Transverse colon (tissue), 4 donors: Measurements from ENCODE around the gene ZNF333. TPM values are rescaled to one million over a fixed set of nuclear protein-coding genes. Genes with fewer than 3 reads are reported as not detected.

ENCODE experiments used
- DNase-seq: peaks from one replicate; pipeline ENCODE4 v3.0.0-alpha.2; 2019
- H3K27ac ChIP-seq, 4 donors: fragments of 200-600 bp; sonication (generic); 2 replicates each; pipeline ENCODE4 v1.5.1; 2016 to 2018; ENCODE audit warnings: inconsistent platforms in 4 of 4
- H3K27me3 ChIP-seq: fragments of 200-600 bp; sonication (generic); 2 replicates; pipeline ENCODE4 v1.5.1; 2017; ENCODE audit warnings: inconsistent platforms
- H3K36me3 ChIP-seq, 4 donors: fragments of 200-600 bp; sonication (generic); 2 replicates each; pipeline ENCODE4 v1.5.1; 2017 to 2019; ENCODE audit warnings: inconsistent platforms in 4 of 4
- H3K4me1 ChIP-seq, 4 donors: fragments of 200-600 bp; sonication (generic); 2 replicates each; pipeline ENCODE4 v1.5.1; 2017 to 2020; ENCODE audit warnings: inconsistent platforms in 4 of 4
- H3K4me3 ChIP-seq, 4 donors: fragments of 200-600 bp; sonication (generic); 1 replicate in 1 of 4; 2 replicates in 3 of 4; pipeline versions ENCODE4 v1.5.1 to v1.6.1; 2017 to 2019; ENCODE audit warnings: inconsistent platforms in 4 of 4
- H3K9me3 ChIP-seq, 2 donors: fragments of 200-600 bp; sonication (generic); 2 replicates each; pipeline ENCODE4 v1.5.1; 2017 to 2019; ENCODE audit warnings: inconsistent platforms in 2 of 2
- EP300 ChIP-seq: sonication (generic); formaldehyde crosslinking; IDR thresholded peaks from one replicate; pipeline ENCODE4 v1.6.1; 2017; ENCODE audit warnings: antibody characterized with exemption, low read depth
- POLR2A ChIP-seq: fragments of 450-650 bp; IDR thresholded peaks from one replicate; pipeline ENCODE4 v1.6.1; 2016; ENCODE audit warnings: antibody characterized with exemption, mild to moderate bottlenecking, moderate library complexity
- POLR2AphosphoS5 ChIP-seq, 3 donors: sonication (generic); formaldehyde crosslinking; IDR thresholded peaks; one replicate each; pipeline ENCODE4 v1.6.1; 2016; ENCODE audit warnings: antibody characterized with exemption in 3 of 3
- WGBS, 2 donors: methylation state at CpG; one replicate each; pipeline ENCODE4 v1.1.5; 2018; ENCODE audit warnings: low coverage in 1 of 2; 5-methylcytosine and 5-hydroxymethylcytosine counted together
- in situ Hi-C, 4 donors: fragments of 200-750 bp; cut with MboI; loops; one replicate each; pipeline versions ENCODE4 v1.15.0 to v1.15.1; 2017; ENCODE audit warnings: low sequenced_read_pairs in 3 of 4, low pct_ligation_motif_present in 1 of 4, low pct_unique_long_range_greater_than_20kb in 1 of 4
- intact Hi-C: fragments of 100-400 bp; cut with DNase I; formaldehyde crosslinking; loops from one replicate; pipeline ENCODE4 v1.15.1; 2023; ENCODE audit warnings: low total_unique reads
- total RNA-seq, 4 donors: library from RNA; depleted of rRNA; stranded (reverse); fragments of >200 nt; gene quantifications; one replicate each; pipeline ENCODE4 v1.1.0, GENCODE V29; 2016
- TF ChIP-seq, protein P1 (sequence below), 5 experiments: fragments of 200-600 bp in 3 of 5; fragments of 450-650 bp in 2 of 5; sonication (generic) in 3 of 5; IDR thresholded peaks; 1 replicate in 2 of 5; 2 replicates in 3 of 5; pipeline ENCODE4 v1.5.1; 2016 to 2017; ENCODE audit warnings: antibody characterized with exemption in 5 of 5, inconsistent platforms in 3 of 5, mild to moderate bottlenecking in 2 of 5, moderate library complexity in 1 of 5

The ZNF333 gene
- total RNA-seq, result 10 to 100 TPM; 10.1 to 31.4 (median 16.1) TPM

- 0% methylated on average over 19 of the region's 66 CpGs; no CpG with 5 or more reads in 1 of the 2 donors for WGBS, 2 donors
- in situ Hi-C loops, result loop anchor here (10.0 kb wide), 1 partner anchor 115 kb away; the partner anchor contains the start of gene NDUFB7 (in 4 of the 4)
- no peaks in the 10 kb centered on the region for H3K27me3 ChIP-seq
- no peaks in the 10 kb centered on the region for H3K9me3 ChIP-seq
- peaks cover 0 to 10% (median 7%) of the 10 kb centered on the region in 4 donors for H3K4me1 ChIP-seq
- intact Hi-C loops, result loop anchor here (2.0 kb wide), 1 partner anchor 117 kb away; the partner anchor contains the start of gene NDUFB7
- H3K36me3 ChIP-seq, result no peaks in the 10 kb centered on the region
- H3K27ac ChIP-seq, result peak within 1 kb of the TSS; percentile 90 to 94 (median 92)
- peak; percentile 99 for DNase-seq
- TF ChIP-seq POLR2AphosphoS5 (IDR thresholded peaks at IDR 0.05) (peak in 2 of 3 donors; percentile 56 to 76), POLR2A (peak; percentile 55), EP300 (no peak)
- TF ChIP-seq, protein P1, sequence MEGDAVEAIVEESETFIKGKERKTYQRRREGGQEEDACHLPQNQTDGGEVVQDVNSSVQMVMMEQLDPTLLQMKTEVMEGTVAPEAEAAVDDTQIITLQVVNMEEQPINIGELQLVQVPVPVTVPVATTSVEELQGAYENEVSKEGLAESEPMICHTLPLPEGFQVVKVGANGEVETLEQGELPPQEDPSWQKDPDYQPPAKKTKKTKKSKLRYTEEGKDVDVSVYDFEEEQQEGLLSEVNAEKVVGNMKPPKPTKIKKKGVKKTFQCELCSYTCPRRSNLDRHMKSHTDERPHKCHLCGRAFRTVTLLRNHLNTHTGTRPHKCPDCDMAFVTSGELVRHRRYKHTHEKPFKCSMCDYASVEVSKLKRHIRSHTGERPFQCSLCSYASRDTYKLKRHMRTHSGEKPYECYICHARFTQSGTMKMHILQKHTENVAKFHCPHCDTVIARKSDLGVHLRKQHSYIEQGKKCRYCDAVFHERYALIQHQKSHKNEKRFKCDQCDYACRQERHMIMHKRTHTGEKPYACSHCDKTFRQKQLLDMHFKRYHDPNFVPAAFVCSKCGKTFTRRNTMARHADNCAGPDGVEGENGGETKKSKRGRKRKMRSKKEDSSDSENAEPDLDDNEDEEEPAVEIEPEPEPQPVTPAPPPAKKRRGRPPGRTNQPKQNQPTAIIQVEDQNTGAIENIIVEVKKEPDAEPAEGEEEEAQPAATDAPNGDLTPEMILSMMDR (IDR thresholded peaks at IDR 0.05), result no peak
- H3K4me3 ChIP-seq, result peak within 1 kb of the TSS; percentile 55 to 82 (median 68)
Measured at GRCh38 chr19:14689598-14690503, at the start of gene ZNF333. TSS of gene ZNF333 (plus strand) at chr19:14690048. CDS start at chr19:14693492, 3,444 bp downstream.

- no peak for DNase-seq
- H3K27ac ChIP-seq, result no peak overlapping the region
- intact Hi-C loops, result no loop called here
- TF ChIP-seq POLR2AphosphoS5 (IDR thresholded peaks at IDR 0.05) (no peak), EP300 (no peak), POLR2A (no peak)
- TF ChIP-seq, protein P1 (IDR thresholded peaks at IDR 0.05), result no peak
- H3K27me3 ChIP-seq, result no peaks in the 10 kb centered on the region
- H3K9me3 ChIP-seq, result no peaks in the 10 kb centered on the region
- 88 to 96% methylated on average over 2 of the region's 2 CpGs for WGBS, 2 donors
- no peaks in the 10 kb centered on the region for H3K36me3 ChIP-seq
- no peak overlapping the region for H3K4me3 ChIP-seq
- in situ Hi-C loops, result no loop called here
- H3K4me1 ChIP-seq, result no peaks in the 10 kb centered on the region
Measured at GRCh38 chr19:14648506-14648905, 41.3 kb upstream of the ZNF333 start.

- in situ Hi-C loops, result no loop called here
- Histone ChIP-seq H3K27ac (no peak overlapping the region), H3K9me3 (no peaks in the 10 kb centered on the region), H3K27me3 (no peaks in the 10 kb centered on the region), H3K36me3 (no peaks in the 10 kb centered on the region), H3K4me3 (no peak overlapping the region), H3K4me1 (no peaks in the 10 kb centered on the region)
- 73 to 85% methylated on average over 4 of the region's 4 CpGs for WGBS, 2 donors
- TF ChIP-seq POLR2AphosphoS5 (IDR thresholded peaks at IDR 0.05), result no peak
- no peak for DNase-seq
- intact Hi-C loops, result no loop called here
Measured at GRCh38 chr19:14649020-14649419, 40.8 kb upstream of the ZNF333 start.

DNA sequence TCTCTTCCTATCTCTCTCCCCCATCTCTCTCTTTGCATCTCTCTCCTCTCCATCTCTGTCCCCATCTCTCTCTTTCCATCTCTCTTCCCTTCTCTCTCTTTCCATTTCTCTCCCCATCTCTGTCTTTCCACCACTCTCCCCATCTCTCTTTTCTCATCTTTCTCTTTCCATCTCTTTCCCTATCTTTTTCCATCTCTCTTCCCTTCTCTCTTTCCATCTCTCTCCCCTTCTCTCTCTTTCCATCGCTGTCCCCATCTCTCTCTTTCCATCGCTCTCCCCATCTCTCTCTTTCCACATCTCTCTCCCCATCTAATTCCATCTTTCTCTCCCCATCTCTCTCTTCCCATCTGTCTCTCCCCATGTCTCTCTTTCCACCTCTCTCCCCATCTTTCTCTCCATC lies 39.7 kb upstream of the ZNF333 start:
- intact Hi-C loops (no loop called here), in situ Hi-C loops (no loop called here)
- Histone ChIP-seq H3K27ac (no peak overlapping the region), H3K36me3 (no peaks in the 10 kb centered on the region), H3K9me3 (no peaks in the 10 kb centered on the region), H3K4me1 (no peaks in the 10 kb centered on the region), H3K4me3 (no peak overlapping the region), H3K27me3 (no peaks in the 10 kb centered on the region)
- no peak for TF ChIP-seq EP300
- no peak for TF ChIP-seq POLR2A
- TF ChIP-seq POLR2AphosphoS5 (IDR thresholded peaks at IDR 0.05), result no peak
- TF ChIP-seq, protein P1 (IDR thresholded peaks at IDR 0.05), result no peak
- WGBS, 2 donors, result 76 to 95% methylated on average over 2 of the region's 2 CpGs
- no peak for DNase-seq
